Occipital lobe (tissue), 2 donors: ENCODE results near the gene COPE. TPM values are rescaled to one million over a fixed set of nuclear protein-coding genes. Genes with fewer than 3 reads are reported as not detected.
"Not testable (repeated sequence)": the region's sequence is repeated elsewhere in the genome, so short reads cannot be mapped to it uniquely, and the experiment has no call there.

Source experiments
- DNase-seq: peaks from one replicate; lab custom pipeline; 2025; lab: John Stamatoyannopoulos, UW
- total RNA-seq: library from RNA; depleted of rRNA; stranded (reverse); fragments of >200 nt; gene quantifications from one replicate; pipeline ENCODE4 v1.2.3, GENCODE V29; 2014

COPE gene
- total RNA-seq, 1 donor from 2014 or later = 78.3 TPM

- peak; percentile 45 for DNase-seq
Observed at GRCh38 chr19:18940769-18941627, 21.8 kb upstream of the COPE start, which contains the start of gene HOMER3. Gene HOMER3 (minus strand): TSS chr19:18941217. CDS start chr19:18938982, 2,235 bp downstream.

- peak; percentile 11 for DNase-seq
Observed at GRCh38 chr19:18939922-18940768, 21.0 kb upstream of the COPE start.

GRCh38 chr19:18939163-18939562 is 20.0 kb upstream of the COPE start:
- no peak for DNase-seq

- no peak for DNase-seq
Observed at GRCh38 chr19:18933297-18933696, 14.1 kb upstream of the COPE start.

GRCh38 chr19:18932216-18932841 is 13.1 kb upstream of the COPE start:
- peak; percentile 48 for DNase-seq

GRCh38 chr19:18931316-18932162 is 12.4 kb upstream of the COPE start:
- no peak for DNase-seq

- no peak for DNase-seq
Observed at GRCh38 chr19:18929311-18929710, 10.1 kb upstream of the COPE start.

- DNase-seq = no peak
Observed at GRCh38 chr19:18928018-18928805, 9.0 kb upstream of the COPE start.

GRCh38 chr19:18924684-18925213 is 5.6 kb upstream of the COPE start:
- no peak for DNase-seq

- no peak for DNase-seq
Observed at GRCh38 chr19:18922228-18922985, 3.2 kb upstream of the COPE start.

- no peak for DNase-seq
Observed at GRCh38 chr19:18921593-18921992, 2.4 kb upstream of the COPE start.

- DNase-seq = no peak
Observed at GRCh38 chr19:18920400-18920799, 1.2 kb upstream of the COPE start.

GRCh38 chr19:18919900-18920214 is 670 bp upstream of the COPE start:
- DNase-seq = no peak

GRCh38 chr19:18917593-18917992 is 1.6 kb downstream of the COPE start:
- DNase-seq = not testable (repeated sequence)

GRCh38 chr19:18915639-18916038 is 3.5 kb downstream of the COPE start:
- peak; percentile 36 for DNase-seq

GRCh38 chr19:18913466-18913865 is 5.7 kb downstream of the COPE start:
- DNase-seq = no peak

- no peak for DNase-seq
Observed at GRCh38 chr19:18912933-18913332, 6.3 kb downstream of the COPE start.

- DNase-seq = no peak
Observed at GRCh38 chr19:18910801-18911436, 8.3 kb downstream of the COPE start.

GRCh38 chr19:18910010-18910409 is 9.2 kb downstream of the COPE start:
- no peak for DNase-seq
